ENCODE data around the gene BAHCC1. TPM values are rescaled to one million over a fixed set of nuclear protein-coding genes. Genes with fewer than 3 reads are reported as not detected.

The BAHCC1 gene
- total and polyA plus RNA-seq, 9 of the 15 experiments (the other 6 are each of a cell fraction or from before 2014, with no cell fraction given): 0.14 to 26.9 (median 5.0) TPM

DNA sequence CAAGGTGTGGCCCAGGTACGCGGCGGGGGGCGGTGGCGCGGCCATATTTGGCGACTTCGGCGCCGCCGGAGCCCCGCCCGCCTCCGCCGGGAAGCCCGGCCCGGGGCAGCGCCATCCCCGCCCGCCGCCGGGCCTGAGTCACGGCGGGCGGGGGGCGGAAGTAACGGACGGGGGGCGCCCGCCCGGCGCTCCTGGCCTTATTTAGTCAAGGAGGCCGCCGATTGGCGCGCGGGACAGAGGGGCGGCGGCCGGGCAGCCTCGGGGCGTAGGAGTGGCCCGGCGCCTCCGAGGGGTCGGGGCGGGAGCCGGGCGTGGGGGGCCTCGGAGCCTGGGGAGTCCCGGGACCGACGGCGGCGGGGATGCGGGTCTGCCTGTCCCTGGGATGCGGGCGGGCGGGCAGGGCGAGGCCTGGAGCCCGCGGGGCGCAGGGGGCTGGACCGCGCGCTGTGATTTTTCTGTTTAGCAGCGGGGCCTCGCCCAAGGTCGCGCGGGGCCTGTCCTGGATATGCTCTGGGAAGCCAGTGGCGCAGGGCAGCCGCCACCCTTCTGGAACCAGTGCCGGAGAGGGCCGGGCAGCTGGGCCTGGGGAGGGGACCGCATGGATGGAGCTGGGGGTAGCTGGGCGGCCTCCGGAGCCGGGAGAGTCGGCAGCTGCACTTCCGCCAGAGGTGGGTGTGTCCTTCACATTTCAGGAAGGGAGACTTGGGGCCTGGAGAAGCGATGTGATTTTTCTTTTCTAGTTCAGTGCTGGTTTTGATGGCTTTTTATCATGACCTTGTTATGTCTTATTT is 119.7 kb downstream of the BAHCC1 start (continued):
- TF ChIP-seq, protein P1, sequence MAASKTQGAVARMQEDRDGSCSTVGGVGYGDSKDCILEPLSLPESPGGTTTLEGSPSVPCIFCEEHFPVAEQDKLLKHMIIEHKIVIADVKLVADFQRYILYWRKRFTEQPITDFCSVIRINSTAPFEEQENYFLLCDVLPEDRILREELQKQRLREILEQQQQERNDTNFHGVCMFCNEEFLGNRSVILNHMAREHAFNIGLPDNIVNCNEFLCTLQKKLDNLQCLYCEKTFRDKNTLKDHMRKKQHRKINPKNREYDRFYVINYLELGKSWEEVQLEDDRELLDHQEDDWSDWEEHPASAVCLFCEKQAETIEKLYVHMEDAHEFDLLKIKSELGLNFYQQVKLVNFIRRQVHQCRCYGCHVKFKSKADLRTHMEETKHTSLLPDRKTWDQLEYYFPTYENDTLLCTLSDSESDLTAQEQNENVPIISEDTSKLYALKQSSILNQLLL (CRISPR knock-in tag; IDR thresholded peaks at IDR 0.05; ENCODE audit: borderline replicate concordance): no peak
- TF ChIP-seq, protein P2, sequence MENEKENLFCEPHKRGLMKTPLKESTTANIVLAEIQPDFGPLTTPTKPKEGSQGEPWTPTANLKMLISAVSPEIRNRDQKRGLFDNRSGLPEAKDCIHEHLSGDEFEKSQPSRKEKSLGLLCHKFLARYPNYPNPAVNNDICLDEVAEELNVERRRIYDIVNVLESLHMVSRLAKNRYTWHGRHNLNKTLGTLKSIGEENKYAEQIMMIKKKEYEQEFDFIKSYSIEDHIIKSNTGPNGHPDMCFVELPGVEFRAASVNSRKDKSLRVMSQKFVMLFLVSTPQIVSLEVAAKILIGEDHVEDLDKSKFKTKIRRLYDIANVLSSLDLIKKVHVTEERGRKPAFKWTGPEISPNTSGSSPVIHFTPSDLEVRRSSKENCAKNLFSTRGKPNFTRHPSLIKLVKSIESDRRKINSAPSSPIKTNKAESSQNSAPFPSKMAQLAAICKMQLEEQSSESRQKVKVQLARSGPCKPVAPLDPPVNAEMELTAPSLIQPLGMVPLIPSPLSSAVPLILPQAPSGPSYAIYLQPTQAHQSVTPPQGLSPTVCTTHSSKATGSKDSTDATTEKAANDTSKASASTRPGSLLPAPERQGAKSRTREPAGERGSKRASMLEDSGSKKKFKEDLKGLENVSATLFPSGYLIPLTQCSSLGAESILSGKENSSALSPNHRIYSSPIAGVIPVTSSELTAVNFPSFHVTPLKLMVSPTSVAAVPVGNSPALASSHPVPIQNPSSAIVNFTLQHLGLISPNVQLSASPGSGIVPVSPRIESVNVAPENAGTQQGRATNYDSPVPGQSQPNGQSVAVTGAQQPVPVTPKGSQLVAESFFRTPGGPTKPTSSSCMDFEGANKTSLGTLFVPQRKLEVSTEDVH (IDR thresholded peaks at IDR 0.05; ENCODE audit: low read depth, partially characterized antibody): no peak
- TF ChIP-seq GATAD2B (IDR thresholded peaks at IDR 0.05; ENCODE audit: borderline replicate concordance): no peak
- TF ChIP-seq L3MBTL2 (IDR thresholded peaks at IDR 0.05): no peak
- TF ChIP-seq GTF2A2 (tag; IDR thresholded peaks at IDR 0.05): no peak
- TF ChIP-seq ZBTB7A (IDR thresholded peaks at IDR 0.05; ENCODE audit: borderline replicate concordance, control insufficient read depth, low read depth, low read length): peak; percentile 52; the same call in 1 of the 2 replicates
- peak; percentile 66 to 88; a peak in 3 of 4 replicates for TF ChIP-seq SRF (CRISPR knock-in tag; IDR thresholded peaks at IDR 0.05)
- TF ChIP-seq RBM25 (IDR thresholded peaks at IDR 0.05; ENCODE audit: low read depth, low read length, severe bottlenecking): no peak
- TF ChIP-seq, protein P3, sequence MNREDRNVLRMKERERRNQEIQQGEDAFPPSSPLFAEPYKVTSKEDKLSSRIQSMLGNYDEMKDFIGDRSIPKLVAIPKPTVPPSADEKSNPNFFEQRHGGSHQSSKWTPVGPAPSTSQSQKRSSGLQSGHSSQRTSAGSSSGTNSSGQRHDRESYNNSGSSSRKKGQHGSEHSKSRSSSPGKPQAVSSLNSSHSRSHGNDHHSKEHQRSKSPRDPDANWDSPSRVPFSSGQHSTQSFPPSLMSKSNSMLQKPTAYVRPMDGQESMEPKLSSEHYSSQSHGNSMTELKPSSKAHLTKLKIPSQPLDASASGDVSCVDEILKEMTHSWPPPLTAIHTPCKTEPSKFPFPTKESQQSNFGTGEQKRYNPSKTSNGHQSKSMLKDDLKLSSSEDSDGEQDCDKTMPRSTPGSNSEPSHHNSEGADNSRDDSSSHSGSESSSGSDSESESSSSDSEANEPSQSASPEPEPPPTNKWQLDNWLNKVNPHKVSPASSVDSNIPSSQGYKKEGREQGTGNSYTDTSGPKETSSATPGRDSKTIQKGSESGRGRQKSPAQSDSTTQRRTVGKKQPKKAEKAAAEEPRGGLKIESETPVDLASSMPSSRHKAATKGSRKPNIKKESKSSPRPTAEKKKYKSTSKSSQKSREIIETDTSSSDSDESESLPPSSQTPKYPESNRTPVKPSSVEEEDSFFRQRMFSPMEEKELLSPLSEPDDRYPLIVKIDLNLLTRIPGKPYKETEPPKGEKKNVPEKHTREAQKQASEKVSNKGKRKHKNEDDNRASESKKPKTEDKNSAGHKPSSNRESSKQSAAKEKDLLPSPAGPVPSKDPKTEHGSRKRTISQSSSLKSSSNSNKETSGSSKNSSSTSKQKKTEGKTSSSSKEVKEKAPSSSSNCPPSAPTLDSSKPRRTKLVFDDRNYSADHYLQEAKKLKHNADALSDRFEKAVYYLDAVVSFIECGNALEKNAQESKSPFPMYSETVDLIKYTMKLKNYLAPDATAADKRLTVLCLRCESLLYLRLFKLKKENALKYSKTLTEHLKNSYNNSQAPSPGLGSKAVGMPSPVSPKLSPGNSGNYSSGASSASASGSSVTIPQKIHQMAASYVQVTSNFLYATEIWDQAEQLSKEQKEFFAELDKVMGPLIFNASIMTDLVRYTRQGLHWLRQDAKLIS (CRISPR knock-in tag; IDR thresholded peaks at IDR 0.05): 0 out of 2 replicates have a peak, but pooled peaks have one; percentile 26
- TF ChIP-seq ZNF324 (CRISPR knock-in tag; IDR thresholded peaks at IDR 0.05): no peak
- no peak for TF ChIP-seq ILF3 (IDR thresholded peaks at IDR 0.05; ENCODE audit: borderline replicate concordance)
- TF ChIP-seq PHTF2 (CRISPR knock-in tag; IDR thresholded peaks at IDR 0.05): no peak
- peak in 1 of 2 experiments; percentile 31; a peak in 2 of 4 replicates for TF ChIP-seq MAZ (CRISPR knock-in tag; conservative IDR thresholded peaks at IDR 0.05 in 1 of 2, IDR thresholded peaks at IDR 0.05 in 1 of 2)
- TF ChIP-seq, protein P4, sequence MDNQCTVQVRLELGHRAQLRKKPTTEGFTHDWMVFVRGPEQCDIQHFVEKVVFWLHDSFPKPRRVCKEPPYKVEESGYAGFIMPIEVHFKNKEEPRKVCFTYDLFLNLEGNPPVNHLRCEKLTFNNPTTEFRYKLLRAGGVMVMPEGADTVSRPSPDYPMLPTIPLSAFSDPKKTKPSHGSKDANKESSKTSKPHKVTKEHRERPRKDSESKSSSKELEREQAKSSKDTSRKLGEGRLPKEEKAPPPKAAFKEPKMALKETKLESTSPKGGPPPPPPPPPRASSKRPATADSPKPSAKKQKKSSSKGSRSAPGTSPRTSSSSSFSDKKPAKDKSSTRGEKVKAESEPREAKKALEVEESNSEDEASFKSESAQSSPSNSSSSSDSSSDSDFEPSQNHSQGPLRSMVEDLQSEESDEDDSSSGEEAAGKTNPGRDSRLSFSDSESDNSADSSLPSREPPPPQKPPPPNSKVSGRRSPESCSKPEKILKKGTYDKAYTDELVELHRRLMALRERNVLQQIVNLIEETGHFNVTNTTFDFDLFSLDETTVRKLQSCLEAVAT (IDR thresholded peaks at IDR 0.05): no peak
- TF ChIP-seq YBX1 (IDR thresholded peaks at IDR 0.05): no peak
- TF ChIP-seq MEIS2 (IDR thresholded peaks at IDR 0.05; ENCODE audit: partially characterized antibody): no peak
